Retina (tissue), 1 donor: ENCODE results near the gene RBP7.
A peak's percentile ranks its signal among the peaks of the same experiment; 100 is the strongest.

Experiments
- DNase-seq: peaks from one replicate; pipeline ENCODE4 v3.0.0-alpha.2; 2016

Gene RBP7

GRCh38 chr1:10032590-10033358 is 35.7 kb downstream of the RBP7 start, which contains the start of gene UBE4B:
UBE4B (plus strand) TSS chr1:10032958; CDS start chr1:10033671, 713 bp downstream.
- peak; percentile 100 for DNase-seq

GRCh38 chr1:10033359-10033845 is 36.4 kb downstream of the RBP7 start:
- no peak for DNase-seq

- DNase-seq = no peak
Measured at GRCh38 chr1:10042746-10043145, 45.7 kb downstream of the RBP7 start.

GRCh38 chr1:10045480-10046355 is 48.7 kb downstream of the RBP7 start:
- no peak for DNase-seq

- DNase-seq = no peak
Measured at GRCh38 chr1:10046356-10047085, 49.5 kb downstream of the RBP7 start.

GRCh38 chr1:10048601-10049000 is 51.6 kb downstream of the RBP7 start:
- no peak for DNase-seq

- DNase-seq = no peak
Measured at GRCh38 chr1:10050611-10051010, 53.6 kb downstream of the RBP7 start.

GRCh38 chr1:10051656-10052055 is 54.6 kb downstream of the RBP7 start:
- no peak for DNase-seq

- DNase-seq = no peak
Measured at GRCh38 chr1:10052347-10052746, 55.3 kb downstream of the RBP7 start.

GRCh38 chr1:10054465-10054864 is 57.4 kb downstream of the RBP7 start:
- no peak for DNase-seq

GRCh38 chr1:10056599-10056987 is 59.6 kb downstream of the RBP7 start:
- no peak for DNase-seq

GRCh38 chr1:10057343-10057742 is 60.3 kb downstream of the RBP7 start:
- DNase-seq = peak; percentile 17

- DNase-seq = no peak
Measured at GRCh38 chr1:10057796-10058195, 60.8 kb downstream of the RBP7 start.

- DNase-seq = no peak
Measured at GRCh38 chr1:10059342-10059718, 62.3 kb downstream of the RBP7 start.

GRCh38 chr1:10060311-10061100 is 63.5 kb downstream of the RBP7 start:
- no peak for DNase-seq

GRCh38 chr1:10061276-10061675 is 64.2 kb downstream of the RBP7 start:
- no peak for DNase-seq

GRCh38 chr1:10063878-10064277 is 66.8 kb downstream of the RBP7 start:
- no peak for DNase-seq

- no peak for DNase-seq
Measured at GRCh38 chr1:10064416-10065343, 67.7 kb downstream of the RBP7 start.

- DNase-seq = no peak
Measured at GRCh38 chr1:10065344-10065685, 68.3 kb downstream of the RBP7 start.
